Ishikawa (cell line): ENCODE data around the gene TFAM.

Experiments used
- CEBPB ChIP-seq: IDR thresholded peaks from 2 replicates; pipeline ENCODE4 v1.6.1; 2012
- CREB1 ChIP-seq: IDR thresholded peaks from 2 replicates; pipeline ENCODE4 v1.6.1; 2012; ENCODE audit warnings: low read depth
- EGR1 ChIP-seq: IDR thresholded peaks from 2 replicates; pipeline ENCODE4 v1.6.1; 2012
- EP300 ChIP-seq: IDR thresholded peaks from 2 replicates; pipeline ENCODE4 v1.6.1; 2012; ENCODE audit warnings: borderline replicate concordance
- FOXM1 ChIP-seq: IDR thresholded peaks from 2 replicates; pipeline ENCODE4 v1.6.1; 2012; ENCODE audit warnings: low read depth, borderline replicate concordance
- MAX ChIP-seq: IDR thresholded peaks from 2 replicates; pipeline ENCODE4 v1.6.1; 2012
- NFIC ChIP-seq: IDR thresholded peaks from 2 replicates; pipeline ENCODE4 v1.6.1; 2012
- RAD21 ChIP-seq: IDR thresholded peaks from 2 replicates; pipeline ENCODE4 v1.6.1; 2012; ENCODE audit warnings: low read depth
- TAF1 ChIP-seq: IDR thresholded peaks from 2 replicates; pipeline ENCODE4 v1.6.1; 2012; ENCODE audit warnings: low read depth, mild to moderate bottlenecking
- TCF12 ChIP-seq: IDR thresholded peaks from 2 replicates; pipeline ENCODE4 v1.6.1; 2012; ENCODE audit warnings: low read depth
- TEAD4 ChIP-seq: IDR thresholded peaks from 2 replicates; pipeline ENCODE4 v1.6.1; 2012
- USF1 ChIP-seq: IDR thresholded peaks from 2 replicates; pipeline ENCODE4 v1.6.1; 2012
- YY1 ChIP-seq: IDR thresholded peaks from 2 replicates; pipeline ENCODE4 v1.6.1; 2012; ENCODE audit warnings: low read depth
- ZBTB7A ChIP-seq: IDR thresholded peaks from 2 replicates; pipeline ENCODE4 v1.6.1; 2012; ENCODE audit warnings: low read depth
- TF ChIP-seq, protein P1 (sequence below): IDR thresholded peaks from 2 replicates; pipeline ENCODE4 v1.6.1; 2012; ENCODE audit warnings: low read depth, mild to moderate bottlenecking

The TFAM gene

GRCh38 chr10:58438340-58438871 is 53.2 kb downstream of the TFAM start:
- TF ChIP-seq USF1, result no peak
- peak; percentile 86 for TF ChIP-seq EP300
- TF ChIP-seq ZBTB7A, result no peak
- peak; percentile 67 for TF ChIP-seq TCF12
- TF ChIP-seq NFIC, result peak; percentile 81
- TF ChIP-seq CEBPB, result peak; percentile 96
- no peak for TF ChIP-seq RAD21
- TF ChIP-seq EGR1, result no peak
- 0 out of 2 replicates have a peak, but pooled peaks have one; percentile 14 for TF ChIP-seq MAX
- TF ChIP-seq FOXM1, result peak; percentile 82
- TF ChIP-seq TEAD4, result peak; percentile 95

- 0 out of 2 replicates have a peak, but pooled peaks have one; percentile 12 for TF ChIP-seq MAX
- TF ChIP-seq FOXM1, result no peak
Observed at GRCh38 chr10:58438986-58439385, 53.8 kb downstream of the TFAM start.

- no peak for TF ChIP-seq USF1
- no peak for TF ChIP-seq RAD21
- no peak for TF ChIP-seq NFIC
- TF ChIP-seq CREB1, result no peak
- TF ChIP-seq TEAD4, result no peak
- TF ChIP-seq YY1, result no peak
- TF ChIP-seq EP300, result no peak
- TF ChIP-seq FOXM1, result no peak
- TF ChIP-seq, protein P1, sequence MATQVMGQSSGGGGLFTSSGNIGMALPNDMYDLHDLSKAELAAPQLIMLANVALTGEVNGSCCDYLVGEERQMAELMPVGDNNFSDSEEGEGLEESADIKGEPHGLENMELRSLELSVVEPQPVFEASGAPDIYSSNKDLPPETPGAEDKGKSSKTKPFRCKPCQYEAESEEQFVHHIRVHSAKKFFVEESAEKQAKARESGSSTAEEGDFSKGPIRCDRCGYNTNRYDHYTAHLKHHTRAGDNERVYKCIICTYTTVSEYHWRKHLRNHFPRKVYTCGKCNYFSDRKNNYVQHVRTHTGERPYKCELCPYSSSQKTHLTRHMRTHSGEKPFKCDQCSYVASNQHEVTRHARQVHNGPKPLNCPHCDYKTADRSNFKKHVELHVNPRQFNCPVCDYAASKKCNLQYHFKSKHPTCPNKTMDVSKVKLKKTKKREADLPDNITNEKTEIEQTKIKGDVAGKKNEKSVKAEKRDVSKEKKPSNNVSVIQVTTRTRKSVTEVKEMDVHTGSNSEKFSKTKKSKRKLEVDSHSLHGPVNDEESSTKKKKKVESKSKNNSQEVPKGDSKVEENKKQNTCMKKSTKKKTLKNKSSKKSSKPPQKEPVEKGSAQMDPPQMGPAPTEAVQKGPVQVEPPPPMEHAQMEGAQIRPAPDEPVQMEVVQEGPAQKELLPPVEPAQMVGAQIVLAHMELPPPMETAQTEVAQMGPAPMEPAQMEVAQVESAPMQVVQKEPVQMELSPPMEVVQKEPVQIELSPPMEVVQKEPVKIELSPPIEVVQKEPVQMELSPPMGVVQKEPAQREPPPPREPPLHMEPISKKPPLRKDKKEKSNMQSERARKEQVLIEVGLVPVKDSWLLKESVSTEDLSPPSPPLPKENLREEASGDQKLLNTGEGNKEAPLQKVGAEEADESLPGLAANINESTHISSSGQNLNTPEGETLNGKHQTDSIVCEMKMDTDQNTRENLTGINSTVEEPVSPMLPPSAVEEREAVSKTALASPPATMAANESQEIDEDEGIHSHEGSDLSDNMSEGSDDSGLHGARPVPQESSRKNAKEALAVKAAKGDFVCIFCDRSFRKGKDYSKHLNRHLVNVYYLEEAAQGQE, result no peak
- TF ChIP-seq TCF12, result no peak
- no peak for TF ChIP-seq MAX
- no peak for TF ChIP-seq EGR1
- TF ChIP-seq ZBTB7A, result no peak
- TF ChIP-seq TAF1, result no peak
- no peak for TF ChIP-seq CEBPB
Observed at GRCh38 chr10:58439632-58440364, 54.6 kb downstream of the TFAM start.

DNA sequence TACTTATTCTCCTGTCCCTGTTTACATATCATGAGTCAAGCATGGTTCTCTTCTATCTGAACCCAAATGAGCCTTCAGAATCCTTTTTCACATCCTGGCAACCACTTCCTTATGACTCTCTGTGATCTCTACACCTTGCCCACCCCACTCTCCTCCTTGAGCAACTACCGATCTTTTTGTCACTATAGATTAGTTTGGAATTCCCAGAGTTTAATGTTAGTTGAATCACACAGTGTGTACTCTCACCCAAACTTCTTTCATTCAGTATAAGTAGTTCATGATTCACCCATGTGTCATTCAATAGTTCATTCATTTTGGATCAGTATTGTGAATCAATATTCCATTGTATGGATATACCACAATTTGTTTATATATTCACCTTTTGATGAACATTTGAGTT is 55.3 kb downstream of the TFAM start:
- TF ChIP-seq NFIC (no peak), TAF1 (no peak), CREB1 (no peak), TEAD4 (no peak), CEBPB (no peak), USF1 (no peak), ZBTB7A (no peak), EGR1 (no peak), RAD21 (no peak)
- TF ChIP-seq, protein P1, result no peak

GRCh38 chr10:58444321-58444720 is 59.1 kb downstream of the TFAM start:
- TF ChIP-seq ZBTB7A, result no peak
- TF ChIP-seq, protein P1, result no peak
- TF ChIP-seq YY1, result no peak
- no peak for TF ChIP-seq TEAD4
- no peak for TF ChIP-seq TCF12
- no peak for TF ChIP-seq MAX
- no peak for TF ChIP-seq NFIC
- no peak for TF ChIP-seq FOXM1
- no peak for TF ChIP-seq USF1
- TF ChIP-seq CREB1, result no peak
- TF ChIP-seq EP300, result no peak
- no peak for TF ChIP-seq TAF1
- TF ChIP-seq CEBPB, result no peak
- TF ChIP-seq RAD21, result no peak
- no peak for TF ChIP-seq EGR1
